D721Med (cell line): ENCODE measurements around the gene BTLA.
"Not testable (repeated sequence)": the region's sequence is repeated elsewhere in the genome, so short reads cannot be mapped to it uniquely, and the experiment has no call there.

Source experiments
- DNase-seq: peaks from one replicate; pipeline ENCODE4 v3.0.0; 2011; ENCODE audit warnings: low spot score; ENCODE audit not compliant: insufficient read length
- FAIRE-seq: peaks from 2 replicates; lab custom pipeline; 2011; peaks lifted over from hg19 to GRCh38; lab: Jason Lieb, UNC
- CTCF ChIP-seq: IDR thresholded peaks from 2 replicates; pipeline ENCODE4 v1.5.1; 2012; ENCODE audit warnings: mild to moderate bottlenecking, control low read depth; ENCODE audit not compliant: insufficient read depth; ENCODE audit errors: missing control alignments

Gene BTLA

DNA sequence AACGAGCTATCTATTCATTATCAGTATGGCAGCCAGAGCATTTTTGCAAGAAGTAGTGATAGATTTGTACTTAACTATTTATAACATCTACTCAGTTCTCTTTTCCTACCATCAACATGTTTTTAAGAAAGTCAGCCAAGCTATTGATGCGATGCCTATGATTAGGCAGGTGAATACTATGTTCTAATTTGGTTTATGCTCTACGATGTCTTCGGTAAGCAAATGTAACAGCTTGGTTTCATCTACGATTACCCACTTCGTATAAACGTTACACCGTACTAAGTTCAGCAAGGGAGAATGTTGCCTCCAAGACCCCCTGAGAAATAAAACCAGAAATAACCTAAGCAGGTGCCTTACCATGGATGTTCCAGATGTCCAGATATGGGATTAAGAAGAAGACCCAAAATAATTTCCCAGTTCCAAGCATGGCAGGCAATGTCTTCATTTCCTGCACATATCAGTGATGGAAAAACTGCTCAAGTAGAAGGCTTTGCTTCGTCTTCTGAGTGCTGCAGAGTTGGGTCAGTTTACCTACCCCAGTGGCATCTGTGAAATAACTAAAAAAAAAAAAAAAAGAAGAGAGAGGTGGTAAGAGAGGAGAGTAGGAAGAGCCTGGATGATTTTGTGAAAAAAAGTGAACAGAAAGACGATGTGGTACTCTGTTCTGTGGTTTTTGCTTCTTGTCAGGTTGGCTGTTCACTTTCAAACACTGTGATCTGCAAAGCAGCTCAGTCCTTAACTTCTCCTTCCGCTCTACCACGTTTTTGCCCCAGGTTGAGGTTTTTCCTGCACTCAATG is at the start of gene BTLA:
BTLA (minus strand) TSS at position 559 of the 798 bp plus-strand sequence; CDS start at position 445, 114 bp downstream.
- no peak for FAIRE-seq
- no peak for DNase-seq
- no peak for TF ChIP-seq CTCF

DNA sequence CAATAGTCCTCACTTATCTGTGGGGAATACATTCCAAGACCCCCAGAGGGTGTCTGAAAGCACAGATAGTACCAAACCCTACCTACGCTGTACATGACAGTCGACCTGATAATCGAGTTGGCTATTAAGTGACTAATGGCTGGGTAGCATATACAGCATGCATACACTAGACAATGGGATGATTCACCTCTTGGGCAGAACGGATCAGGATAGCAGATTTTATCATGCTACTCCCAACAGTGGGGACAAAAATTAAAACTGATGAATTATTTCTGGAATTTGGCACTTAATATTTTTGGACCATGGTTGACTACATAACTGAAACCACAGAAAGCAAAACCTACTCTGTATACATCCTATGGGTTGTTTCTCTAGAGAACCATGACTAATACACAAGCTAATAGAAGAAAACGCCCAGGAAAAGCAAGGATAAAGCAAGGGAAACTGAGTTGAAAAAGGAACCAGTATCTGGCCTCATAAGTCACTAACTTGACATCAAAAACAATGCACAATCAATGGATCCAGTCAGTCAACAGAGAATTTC is 47.0 kb upstream of the BTLA start:
- DNase-seq = no peak
- no peak for FAIRE-seq
- TF ChIP-seq CTCF = no peak

DNA sequence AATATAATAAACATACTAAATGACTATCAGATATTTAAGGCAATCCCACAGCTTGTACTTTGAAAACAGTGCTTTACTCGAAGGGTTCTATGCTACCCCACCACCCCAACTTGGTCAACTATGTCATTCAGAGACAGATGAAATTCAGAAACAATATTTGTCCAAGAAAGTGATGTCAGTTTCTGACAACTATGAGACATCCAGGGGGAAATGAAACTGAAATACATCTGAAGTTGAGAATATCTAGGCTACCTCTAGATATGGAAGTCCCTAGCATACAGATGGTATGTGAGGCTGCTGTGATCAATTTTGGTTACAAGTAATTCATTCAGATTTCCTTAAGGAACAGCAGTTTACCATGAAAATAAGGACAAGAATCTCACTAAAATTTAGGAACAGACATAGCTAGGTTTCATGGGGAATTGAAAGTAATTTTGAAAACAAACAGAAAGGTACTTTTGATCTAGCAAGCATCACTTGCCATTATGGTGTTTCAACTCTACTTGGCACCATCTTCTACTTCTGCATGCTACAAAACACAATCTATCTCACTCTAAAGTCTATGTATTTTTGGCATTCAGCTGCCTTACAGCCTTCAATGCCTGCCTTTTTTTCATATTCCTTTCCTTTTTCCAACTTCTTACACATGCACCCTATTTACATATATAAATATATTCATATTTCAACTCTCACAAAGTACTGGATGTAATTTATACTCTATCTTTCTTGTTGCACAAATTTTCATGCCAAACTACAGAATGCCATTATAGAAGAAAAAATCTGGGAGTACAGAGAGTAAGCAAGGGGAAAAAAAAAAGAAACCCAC is 40.8 kb upstream of the BTLA start:
- DNase-seq (no peak), FAIRE-seq (peak; percentile 63)
- no peak for TF ChIP-seq CTCF

- TF ChIP-seq CTCF = peak; percentile 57
- DNase-seq (no peak), FAIRE-seq (peak; percentile 48)
These were observed 32.1 kb upstream of the BTLA start for GRCh38 chr3:112531358-112531781.

- DNase-seq (no peak), FAIRE-seq (no peak)
- TF ChIP-seq CTCF = no peak
These were observed 31.3 kb upstream of the BTLA start for GRCh38 chr3:112530573-112530972.

- FAIRE-seq, DNase-seq: not testable (repeated sequence)
These were observed 24.9 kb upstream of the BTLA start for GRCh38 chr3:112524127-112524526.

DNA sequence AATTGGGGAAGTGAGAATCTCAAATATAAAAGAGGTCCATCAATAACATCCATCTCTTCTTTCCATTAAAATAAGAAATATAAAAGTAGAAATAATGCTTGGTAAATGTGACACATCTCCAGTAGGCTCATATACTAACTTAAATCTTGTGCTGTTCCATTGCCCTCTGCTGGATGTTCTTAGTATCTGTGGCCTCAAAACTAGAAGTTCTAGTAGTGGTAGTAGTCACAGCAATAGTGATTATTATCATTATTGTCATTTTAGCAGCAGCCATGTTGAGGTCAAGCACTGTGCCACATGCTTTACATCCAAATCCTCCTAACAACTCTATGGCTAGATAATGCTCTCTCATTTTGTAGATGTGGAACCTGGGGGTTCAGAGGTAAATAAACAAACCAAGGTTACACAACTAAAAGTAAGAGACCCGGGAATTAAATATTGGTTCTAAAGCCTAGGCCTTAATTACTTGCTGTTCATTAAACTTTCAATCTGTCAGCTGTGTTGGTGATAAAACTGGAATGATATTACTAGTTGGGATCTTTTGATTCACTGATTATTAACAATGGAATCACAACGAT is 20.2 kb upstream of the BTLA start:
- no peak for FAIRE-seq
- peak; percentile 69 for TF ChIP-seq CTCF
- DNase-seq = no peak

DNA sequence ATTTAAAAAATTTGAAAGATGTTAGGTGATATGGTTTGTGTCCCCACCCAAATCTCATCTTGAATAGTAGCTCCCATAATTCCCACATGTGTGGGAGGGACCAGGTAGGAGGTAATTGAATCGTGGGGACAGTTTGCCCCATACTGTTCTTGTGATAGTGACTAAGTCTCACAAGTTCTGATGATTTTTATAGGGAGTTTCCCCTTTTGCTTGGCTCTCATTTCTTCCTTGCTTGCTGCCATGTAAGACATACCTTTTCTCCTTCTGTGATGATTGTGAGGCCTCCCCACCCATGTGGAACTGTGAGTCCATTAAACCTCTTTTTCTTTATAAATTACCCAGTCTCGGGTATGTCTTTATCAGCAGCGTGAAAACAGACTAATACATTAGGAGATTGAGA is 19.7 kb upstream of the BTLA start:
- DNase-seq = not testable (repeated sequence)

More for the DNA sequence above, 19.7 kb upstream of the BTLA start:
- not testable (repeated sequence) for FAIRE-seq
